CD4-positive, alpha-beta memory T cell (primary cell): ENCODE results near the gene CEP72. TPM values are rescaled to one million over a fixed set of nuclear protein-coding genes. Genes with fewer than 3 reads are reported as not detected.

ENCODE experiments used
- CTCF ChIA-PET: fragments of 350-600 bp; sonication (Branson Sonifier 250); formaldehyde crosslinking; loops from one replicate; lab custom pipeline; 2021; ENCODE audit warnings: inconsistent platforms; ENCODE audit not compliant: partially characterized antibody; lab: Charles Lee
- POLR2A ChIA-PET: fragments of 350-600 bp; sonication (Branson Sonifier 250); formaldehyde crosslinking; loops from one replicate; lab custom pipeline; 2021; ENCODE audit not compliant: partially characterized antibody; lab: Charles Lee
- DNase-seq, 5 donors: peaks; one replicate each; pipeline versions ENCODE4 v3.0.0 to v3.0.0-alpha.2; 2020 to 2022; ENCODE audit warnings: mixed read lengths in 1 of 5
- H3K27ac ChIP-seq: one replicate; pipeline ENCODE4 v1.7.0; 2013; ENCODE audit warnings: low read depth, low read length
- H3K27me3 ChIP-seq: 2 replicates; pipeline ENCODE4 v1.7.0; 2013; ENCODE audit warnings: mild to moderate bottlenecking, low read length, moderate library complexity; ENCODE audit not compliant: insufficient read depth
- H3K36me3 ChIP-seq: 2 replicates; pipeline ENCODE4 v1.7.0; 2013; ENCODE audit warnings: mild to moderate bottlenecking, low read length, moderate library complexity; ENCODE audit not compliant: insufficient read depth
- H3K4me1 ChIP-seq: 2 replicates; pipeline ENCODE4 v1.7.0; 2013; ENCODE audit warnings: mild to moderate bottlenecking, low read length, moderate library complexity; ENCODE audit not compliant: insufficient read depth
- H3K4me3 ChIP-seq, 2 donors: one replicate each; pipeline ENCODE4 v1.7.0; 2013; ENCODE audit warnings: low read length in 2 of 2, mild to moderate bottlenecking in 1 of 2
- H3K9me3 ChIP-seq, 2 donors: one replicate each; pipeline ENCODE4 v1.7.0; 2013; ENCODE audit warnings: low read length in 2 of 2, control low read depth in 1 of 2; ENCODE audit not compliant: control insufficient read depth in 1 of 2
- H3K27ac Mint-ChIP-seq, 7 donors: one replicate each; pipeline ENCODE4 v1.8.0; 2020 to 2021; ENCODE audit warnings: mixed read lengths in 7 of 7, mild to moderate bottlenecking in 6 of 7, inconsistent platforms in 3 of 7, moderate library complexity in 3 of 7
- H3K27me3 Mint-ChIP-seq, 2 donors: one replicate each; pipeline ENCODE4 v1.8.0; 2020 to 2021; ENCODE audit warnings: mixed read lengths in 2 of 2
- H3K36me3 Mint-ChIP-seq, 2 donors: one replicate each; pipeline ENCODE4 v1.8.0; 2020 to 2021; ENCODE audit warnings: mixed read lengths in 2 of 2, inconsistent platforms in 1 of 2, mild to moderate bottlenecking in 1 of 2
- H3K4me1 Mint-ChIP-seq, 4 donors: one replicate each; pipeline ENCODE4 v1.8.0; 2020 to 2021; ENCODE audit warnings: mixed read lengths in 4 of 4, mild to moderate bottlenecking in 1 of 4
- H3K4me3 Mint-ChIP-seq, 8 donors: one replicate each; pipeline ENCODE4 v1.8.0; 2020 to 2021; ENCODE audit warnings: mixed read lengths in 8 of 8, mild to moderate bottlenecking in 7 of 8, moderate library complexity in 6 of 8, inconsistent platforms in 3 of 8
- H3K9me3 Mint-ChIP-seq, 8 donors: one replicate each; pipeline ENCODE4 v1.8.0; 2020 to 2021; ENCODE audit warnings: mixed read lengths in 8 of 8, mild to moderate bottlenecking in 5 of 8, inconsistent platforms in 3 of 8, moderate library complexity in 1 of 8
- intact Hi-C: fragments of 100-400 bp; cut with micrococcal nuclease; formaldehyde crosslinking; loops from one replicate; pipeline ENCODE4 v1.15.1; 2023
- polyA plus RNA-seq, 2 donors: library from polyadenylated mRNA; unstranded; fragments of 300-500 nt; fragmentation: Illumina TruSeq; gene quantifications; one replicate each; pipeline ENCODE4 v1.2.3, GENCODE V29; 2021
- total RNA-seq, 2 experiments: library from RNA; stranded (reverse); gene quantifications; one replicate each; pipeline ENCODE4 v1.2.3, GENCODE V29; 2021

The CEP72 gene
- total and polyA plus RNA-seq, 4 experiments from 2014 or later = 2.5 to 28.0 (median 16.2) TPM

- H3K9me3 ChIP-seq = no peaks in the 10 kb centered on the region
- Mint-ChIP-seq H3K4me1 (peaks cover 0 to 8% (median 4%) of the 10 kb centered on the region in 4 donors), H3K27ac (no peak overlapping the region), H3K9me3 (no peaks in the 10 kb centered on the region), H3K27me3 (no peaks in the 10 kb centered on the region), H3K36me3 (peaks cover 18 to 20% of the 10 kb centered on the region in 2 donors), H3K4me3 (no peak overlapping the region)
- intact Hi-C loops = no loop called here
- POLR2A ChIA-PET = no interaction called here
- no peak overlapping the region for H3K4me3 ChIP-seq
- no peak overlapping the region for H3K27ac ChIP-seq
- H3K36me3 ChIP-seq = no peaks in the 10 kb centered on the region
- CTCF ChIA-PET = no interaction called here
- H3K4me1 ChIP-seq = no peaks in the 10 kb centered on the region
- H3K27me3 ChIP-seq = no peaks in the 10 kb centered on the region
- DNase-seq = peak in 1 of 5 donors; percentile 39
These were observed 53.4 kb downstream of the CEP72 start for GRCh38 chr5:665541-665955.

- Histone ChIP-seq H3K36me3 (no peaks in the 10 kb centered on the region), H3K9me3 (no peaks in the 10 kb centered on the region), H3K27ac (no peak overlapping the region), H3K4me3 (no peak overlapping the region), H3K27me3 (no peaks in the 10 kb centered on the region), H3K4me1 (no peaks in the 10 kb centered on the region)
- Mint-ChIP-seq H3K4me1 (peaks cover 0 to 6% (median 4%) of the 10 kb centered on the region in 4 donors), H3K9me3 (no peaks in the 10 kb centered on the region), H3K4me3 (no peak overlapping the region), H3K27me3 (no peaks in the 10 kb centered on the region), H3K36me3 (peaks cover 15 to 17% of the 10 kb centered on the region in 2 donors), H3K27ac (peak overlapping the region in 1 of 7 donors; percentile 55)
- POLR2A ChIA-PET = no interaction called here
- DNase-seq = peak in 1 of 5 donors; percentile 31
- CTCF ChIA-PET = no interaction called here
- intact Hi-C loops = no loop called here
These were observed 54.0 kb downstream of the CEP72 start for GRCh38 chr5:665956-666711.

- no peaks in the 10 kb centered on the region for H3K9me3 Mint-ChIP-seq
- H3K4me3 ChIP-seq = no peak overlapping the region
- no peaks in the 10 kb centered on the region for H3K27me3 Mint-ChIP-seq
- H3K27ac ChIP-seq = no peak overlapping the region
- no peak overlapping the region for H3K4me3 Mint-ChIP-seq
- peaks cover 10 to 11% of the 10 kb centered on the region in 2 donors for H3K36me3 Mint-ChIP-seq
- H3K4me1 ChIP-seq = peaks cover 8% of the 10 kb centered on the region
- no peaks in the 10 kb centered on the region for H3K36me3 ChIP-seq
- H3K27me3 ChIP-seq = no peaks in the 10 kb centered on the region
- ChIA-PET CTCF (interaction anchor here (0.6 kb wide), 1 partner anchor 247 kb away, joined by 3 read pairs; no protein-coding TSS in a partner anchor), POLR2A (no interaction called here)
- H3K27ac Mint-ChIP-seq = peak overlapping the region in 4 of 7 donors; percentile 2 to 52 (median 12)
- intact Hi-C loops = no loop called here
- no peak for DNase-seq
- no peaks in the 10 kb centered on the region for H3K9me3 ChIP-seq
- peaks cover 0 to 6% (median 4%) of the 10 kb centered on the region in 4 donors for H3K4me1 Mint-ChIP-seq
These were observed 54.8 kb downstream of the CEP72 start for GRCh38 chr5:666816-667498.

- peaks cover 7 to 20% (median 13%) of the 10 kb centered on the region in 4 donors for H3K4me1 Mint-ChIP-seq
- peaks cover 10 to 14% of the 10 kb centered on the region in 2 donors for H3K36me3 Mint-ChIP-seq
- no peak for DNase-seq
- no peak overlapping the region for H3K4me3 ChIP-seq
- H3K4me1 ChIP-seq = peaks cover 23% of the 10 kb centered on the region
- no peaks in the 10 kb centered on the region for H3K9me3 Mint-ChIP-seq
- no peaks in the 10 kb centered on the region for H3K27me3 ChIP-seq
- ChIA-PET CTCF (interaction anchor here (1.1 to 3.7 kb wide), 4 partner anchors 15 to 233 kb away, joined by 3 to 21 read pairs (median 4); no protein-coding TSS in a partner anchor), POLR2A (no interaction called here)
- H3K4me3 Mint-ChIP-seq = no peak overlapping the region
- peak overlapping the region in 1 of 7 donors; percentile 41 for H3K27ac Mint-ChIP-seq
- H3K27me3 Mint-ChIP-seq = peaks cover 0 to 3% of the 10 kb centered on the region in 2 donors
- intact Hi-C loops = no loop called here
- no peaks in the 10 kb centered on the region for H3K36me3 ChIP-seq
- H3K27ac ChIP-seq = no peak overlapping the region
- H3K9me3 ChIP-seq = no peaks in the 10 kb centered on the region
These were observed 56.3 kb downstream of the CEP72 start for GRCh38 chr5:668283-668995.

GRCh38 chr5:669111-669841 is 57.1 kb downstream of the CEP72 start:
- peaks cover 10 to 12% of the 10 kb centered on the region in 2 donors for H3K36me3 Mint-ChIP-seq
- H3K9me3 Mint-ChIP-seq = no peaks in the 10 kb centered on the region
- ChIA-PET CTCF (interaction anchor here (0.7 to 3.7 kb wide), 8 partner anchors 16 to 234 kb away, joined by 3 to 21 read pairs (median 4); no protein-coding TSS in a partner anchor), POLR2A (no interaction called here)
- no peaks in the 10 kb centered on the region for H3K27me3 ChIP-seq
- H3K27ac Mint-ChIP-seq = peak overlapping the region in 1 of 7 donors; percentile 41
- intact Hi-C loops = no loop called here
- H3K4me1 Mint-ChIP-seq = peaks cover 7 to 26% (median 13%) of the 10 kb centered on the region in 4 donors
- no peaks in the 10 kb centered on the region for H3K9me3 ChIP-seq
- H3K4me3 Mint-ChIP-seq = no peak overlapping the region
- H3K27ac ChIP-seq = no peak overlapping the region
- no peak overlapping the region for H3K4me3 ChIP-seq
- H3K27me3 Mint-ChIP-seq = peaks cover 0 to 3% of the 10 kb centered on the region in 2 donors
- H3K4me1 ChIP-seq = peaks cover 29% of the 10 kb centered on the region
- no peaks in the 10 kb centered on the region for H3K36me3 ChIP-seq
- DNase-seq = peak in 4 of 5 donors; percentile 37 to 52 (median 44)

GRCh38 chr5:669842-670395 is 57.8 kb downstream of the CEP72 start:
- H3K27ac ChIP-seq = no peak overlapping the region
- H3K27me3 ChIP-seq = no peaks in the 10 kb centered on the region
- H3K9me3 Mint-ChIP-seq = no peaks in the 10 kb centered on the region
- ChIA-PET POLR2A (no interaction called here), CTCF (interaction anchor here (1.1 to 3.7 kb wide), 6 partner anchors 88 to 244 kb away, joined by 3 to 21 read pairs (median 4); no protein-coding TSS in a partner anchor)
- H3K9me3 ChIP-seq = no peaks in the 10 kb centered on the region
- peak in 1 of 5 donors; percentile 14 for DNase-seq
- no peak overlapping the region for H3K4me3 ChIP-seq
- no peak overlapping the region for H3K27ac Mint-ChIP-seq
- peaks cover 10 to 11% of the 10 kb centered on the region in 2 donors for H3K36me3 Mint-ChIP-seq
- no peak overlapping the region for H3K4me3 Mint-ChIP-seq
- no peaks in the 10 kb centered on the region for H3K36me3 ChIP-seq
- peaks cover 29% of the 10 kb centered on the region for H3K4me1 ChIP-seq
- intact Hi-C loops = loop anchor here (2.0 to 10.0 kb wide), 2 partner anchors 233 to 335 kb away; partner anchors contain the start of gene NKD2
- H3K27me3 Mint-ChIP-seq = peaks cover 0 to 3% of the 10 kb centered on the region in 2 donors
- H3K4me1 Mint-ChIP-seq = peaks cover 7 to 26% (median 13%) of the 10 kb centered on the region in 4 donors
